NCI-H69 (cell line): ENCODE data around the gene FBLN2.
A peak's percentile ranks its signal among the peaks of the same experiment; 100 is the strongest.
"Not testable (repeated sequence)": the region's sequence is repeated elsewhere in the genome, so short reads cannot be mapped to it uniquely, and the experiment has no call there.

ENCODE experiments used
- DNase-seq: peaks from one replicate; lab custom pipeline; 2025; lab: John Stamatoyannopoulos, UW

The FBLN2 gene

DNA sequence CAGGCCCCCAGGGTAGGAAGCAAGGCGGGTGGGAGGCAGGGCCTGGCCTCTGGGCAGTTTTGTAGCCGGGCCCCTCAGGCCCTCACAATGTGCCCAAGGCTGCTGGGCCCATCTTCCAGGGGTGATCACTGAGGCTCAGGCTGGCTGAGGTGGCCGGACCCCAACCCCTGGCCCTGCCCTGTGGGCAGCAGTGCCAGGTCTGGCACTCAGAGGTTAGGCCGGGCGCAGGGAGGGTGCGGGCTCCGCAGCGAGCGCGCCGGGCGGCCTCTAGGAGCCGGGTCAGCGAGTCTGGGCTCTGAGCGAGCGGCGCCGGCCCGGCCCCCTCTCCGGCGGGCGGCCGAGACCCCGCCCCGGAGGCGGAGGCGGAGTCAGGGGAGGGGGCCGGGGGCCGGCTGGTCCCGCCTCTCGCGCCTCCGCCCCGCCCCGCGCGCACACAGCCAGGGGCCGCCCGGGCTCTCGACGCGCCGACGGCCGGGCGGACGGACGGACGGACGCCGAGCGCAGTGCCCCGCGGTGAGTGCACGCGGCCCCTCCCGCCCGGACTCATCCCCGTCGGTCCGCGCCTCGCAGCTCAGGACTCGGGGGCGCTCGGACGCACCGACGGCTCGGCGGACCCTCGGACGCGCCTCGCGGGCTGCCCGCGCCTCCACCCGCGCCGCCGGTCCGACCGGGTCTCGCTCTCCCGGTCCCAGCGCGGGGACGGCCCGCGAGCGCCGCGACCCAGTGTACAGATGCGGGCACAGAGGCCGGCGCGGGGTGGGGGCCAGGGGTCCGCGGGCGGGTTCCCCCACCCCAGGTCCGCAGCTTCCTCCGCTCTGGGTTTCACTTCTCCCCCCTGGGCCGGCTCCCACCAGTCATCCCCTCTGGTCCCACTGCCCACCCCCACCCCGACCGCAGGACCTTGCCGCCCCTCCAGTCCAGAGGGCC is at the start of gene FBLN2:
TSS of gene FBLN2 (plus strand) at position 430 of the 927 bp plus-strand sequence. CDS start 21,231 bp downstream, outside the sequence.
- peak; percentile 73 for DNase-seq

DNA sequence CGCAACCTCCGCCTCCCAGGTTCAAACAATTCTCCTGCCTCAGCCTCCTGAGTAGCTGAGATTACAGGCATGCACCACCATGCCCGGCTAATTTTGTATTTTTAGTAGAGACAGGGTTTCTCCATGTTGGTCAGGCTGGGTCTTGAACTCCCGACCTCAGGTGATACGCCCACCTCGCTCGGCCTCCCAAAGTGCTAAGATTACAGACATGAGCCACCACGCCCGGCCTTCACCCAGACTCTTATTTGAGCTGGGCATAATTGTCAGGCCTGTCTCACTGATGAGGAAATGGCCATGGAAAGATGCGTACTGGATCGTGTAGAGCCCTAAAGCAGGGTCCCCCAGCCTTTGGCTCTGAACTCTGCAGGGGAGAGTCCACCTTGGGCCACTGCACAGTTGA is 49.7 kb upstream of the FBLN2 start:
- not testable (repeated sequence) for DNase-seq

DNA sequence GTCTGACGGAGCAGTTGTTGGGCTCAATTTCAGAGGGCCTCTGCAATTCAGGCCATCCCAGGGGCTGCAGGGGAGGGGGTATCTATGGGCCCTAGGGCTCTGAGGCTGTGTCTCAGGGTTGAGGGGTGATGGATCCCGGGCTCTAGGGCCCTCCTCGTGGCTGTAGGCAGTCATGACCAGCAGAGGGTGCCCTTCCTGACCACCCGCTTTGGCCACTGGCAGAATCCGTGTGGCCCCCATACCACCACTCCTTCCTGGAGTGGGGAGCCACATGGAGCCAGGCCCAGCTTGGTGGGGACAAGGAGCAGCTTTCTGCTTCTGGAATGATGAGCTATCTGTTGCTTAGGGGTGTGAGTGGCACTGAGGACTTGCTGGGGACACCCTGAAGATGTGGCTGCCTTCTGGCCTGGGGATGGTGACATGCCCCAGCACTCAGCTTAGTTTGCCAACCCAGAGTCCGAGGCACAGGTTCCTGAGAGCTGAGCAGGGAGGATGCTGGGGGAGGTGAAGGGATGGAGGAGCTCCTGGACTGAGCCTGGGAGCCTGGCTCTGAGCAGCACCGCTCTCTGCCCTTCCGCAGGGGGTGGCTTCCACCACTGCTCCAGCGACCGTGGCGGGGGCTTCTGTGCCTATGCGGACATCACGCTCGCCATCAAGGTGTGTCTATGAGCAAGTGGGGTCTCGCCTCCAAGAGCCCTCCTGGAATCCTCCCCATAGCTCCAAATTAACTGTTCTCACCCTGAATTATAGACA is 48.6 kb upstream of the FBLN2 start:
- DNase-seq: peak; percentile 8

DNA sequence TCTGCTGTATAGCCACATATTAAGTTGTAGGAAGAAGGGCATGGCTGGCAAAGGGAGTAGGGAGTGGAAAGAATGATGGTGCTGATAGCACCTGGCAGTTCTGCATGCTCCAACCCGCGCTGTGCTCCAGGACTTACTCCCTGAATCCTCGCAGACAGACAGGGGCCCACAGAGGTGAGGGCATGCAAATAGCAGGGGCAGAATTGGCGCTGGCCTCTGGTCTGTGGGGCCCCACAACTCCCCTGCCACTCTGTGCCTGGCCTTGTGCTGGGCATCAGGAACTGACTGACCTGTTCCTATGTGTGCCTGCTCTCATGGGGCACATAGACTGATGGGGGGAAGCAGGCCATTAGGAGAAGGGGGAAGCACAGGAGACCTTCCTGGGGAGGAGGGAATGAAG is 47.9 kb upstream of the FBLN2 start:
- DNase-seq: no peak

DNA sequence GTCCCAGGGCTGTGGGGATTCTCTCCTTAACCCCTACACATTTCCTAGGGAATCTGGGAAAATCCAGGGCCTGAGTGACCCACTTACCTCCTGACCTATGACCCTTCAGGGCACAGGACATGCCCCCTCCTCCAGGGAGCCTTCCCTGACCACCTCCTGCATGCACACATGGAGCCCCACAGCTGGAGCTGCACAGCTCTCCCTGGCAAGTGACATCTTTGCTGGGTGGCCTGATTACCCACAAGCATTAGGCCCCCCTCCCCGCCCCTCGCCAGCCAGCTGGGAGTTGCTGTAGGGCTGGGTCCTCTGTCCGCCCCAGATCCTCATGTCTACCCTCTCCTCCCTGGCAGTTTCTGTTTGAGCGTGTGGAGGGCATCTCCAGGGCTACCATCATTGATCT is 47.4 kb upstream of the FBLN2 start:
- DNase-seq: no peak

DNA sequence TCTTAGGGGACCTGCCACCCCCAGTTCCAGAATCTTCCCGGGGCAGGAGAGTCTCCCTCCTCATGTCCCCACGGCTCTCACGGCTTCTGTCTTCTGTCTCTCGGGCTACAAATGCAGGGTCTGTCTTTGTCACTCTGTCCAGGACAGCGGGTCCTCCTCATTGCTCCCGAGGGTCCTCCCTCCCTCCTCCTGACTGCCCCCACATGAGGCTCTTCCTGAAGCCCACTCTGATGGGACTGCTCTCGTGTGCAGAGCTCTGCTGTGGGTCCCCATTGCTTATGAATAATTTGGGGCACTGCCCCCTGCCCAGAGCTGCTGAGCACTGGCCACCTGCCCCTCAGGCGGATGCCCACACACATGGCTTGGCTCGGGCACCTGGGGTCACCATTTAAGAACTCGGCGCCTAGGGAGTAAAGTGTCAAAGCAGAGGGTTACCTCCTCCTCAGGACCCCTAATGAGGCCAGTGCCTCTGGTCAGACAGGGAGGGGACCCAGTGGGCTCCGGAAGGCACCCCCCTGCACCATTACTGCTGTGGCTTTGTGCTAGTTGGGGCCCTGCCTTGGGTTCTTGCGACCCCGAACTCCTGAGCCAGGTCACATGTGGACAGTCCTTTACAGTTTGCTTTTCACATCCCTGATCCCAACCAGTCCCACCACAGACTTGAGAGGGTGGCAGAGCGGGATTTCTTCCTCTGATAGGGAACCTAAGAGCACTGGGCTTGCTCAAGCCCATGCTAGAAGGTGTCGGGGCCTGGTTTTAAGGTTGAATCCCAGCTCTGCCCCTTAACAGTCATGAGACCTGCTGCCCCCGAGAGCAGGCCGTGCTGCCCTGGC is 46.8 kb upstream of the FBLN2 start:
- DNase-seq: no peak

DNA sequence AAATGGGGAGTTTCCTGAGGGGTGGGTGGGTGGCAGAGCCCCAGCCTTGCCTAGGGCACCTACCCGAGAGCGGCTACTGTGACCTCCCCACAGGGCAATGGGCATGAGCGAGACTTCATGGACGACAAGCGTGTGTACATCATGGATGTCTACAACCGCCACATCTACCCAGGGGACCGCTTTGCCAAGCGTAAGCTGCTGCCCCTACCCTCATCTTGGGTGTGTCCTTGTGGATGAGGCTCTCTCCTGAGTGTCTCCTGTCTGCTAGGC is 46.2 kb upstream of the FBLN2 start:
- no peak for DNase-seq

- DNase-seq: peak; percentile 41
Observed at GRCh38 chr3:13504161-13504831, 44.6 kb upstream of the FBLN2 start.

GRCh38 chr3:13505147-13506130 is 43.5 kb upstream of the FBLN2 start:
- DNase-seq: no peak

- no peak for DNase-seq
Observed at GRCh38 chr3:13506239-13506638, 42.7 kb upstream of the FBLN2 start.

- no peak for DNase-seq
Observed at GRCh38 chr3:13506680-13507079, 42.2 kb upstream of the FBLN2 start.

DNA sequence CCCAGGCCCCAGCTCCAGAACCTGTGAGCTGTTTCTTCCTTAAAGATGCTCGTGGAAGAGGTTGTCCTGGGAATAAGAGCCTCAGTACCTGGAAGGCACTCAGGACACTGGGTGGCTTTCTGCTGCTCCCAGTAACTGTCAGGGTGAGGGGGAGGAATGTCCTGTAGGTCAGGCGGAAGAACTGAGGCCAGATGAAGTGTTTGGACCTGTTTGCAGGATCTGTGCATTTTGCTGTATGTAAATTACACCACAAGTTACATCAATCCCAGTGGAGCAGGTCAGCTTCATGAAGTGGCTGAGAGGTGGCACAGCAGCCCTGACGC is 41.7 kb upstream of the FBLN2 start:
- DNase-seq: no peak

GRCh38 chr3:13507570-13508339 is 41.2 kb upstream of the FBLN2 start:
- peak; percentile 71 for DNase-seq

GRCh38 chr3:13508496-13508895 is 40.4 kb upstream of the FBLN2 start:
- no peak for DNase-seq

DNA sequence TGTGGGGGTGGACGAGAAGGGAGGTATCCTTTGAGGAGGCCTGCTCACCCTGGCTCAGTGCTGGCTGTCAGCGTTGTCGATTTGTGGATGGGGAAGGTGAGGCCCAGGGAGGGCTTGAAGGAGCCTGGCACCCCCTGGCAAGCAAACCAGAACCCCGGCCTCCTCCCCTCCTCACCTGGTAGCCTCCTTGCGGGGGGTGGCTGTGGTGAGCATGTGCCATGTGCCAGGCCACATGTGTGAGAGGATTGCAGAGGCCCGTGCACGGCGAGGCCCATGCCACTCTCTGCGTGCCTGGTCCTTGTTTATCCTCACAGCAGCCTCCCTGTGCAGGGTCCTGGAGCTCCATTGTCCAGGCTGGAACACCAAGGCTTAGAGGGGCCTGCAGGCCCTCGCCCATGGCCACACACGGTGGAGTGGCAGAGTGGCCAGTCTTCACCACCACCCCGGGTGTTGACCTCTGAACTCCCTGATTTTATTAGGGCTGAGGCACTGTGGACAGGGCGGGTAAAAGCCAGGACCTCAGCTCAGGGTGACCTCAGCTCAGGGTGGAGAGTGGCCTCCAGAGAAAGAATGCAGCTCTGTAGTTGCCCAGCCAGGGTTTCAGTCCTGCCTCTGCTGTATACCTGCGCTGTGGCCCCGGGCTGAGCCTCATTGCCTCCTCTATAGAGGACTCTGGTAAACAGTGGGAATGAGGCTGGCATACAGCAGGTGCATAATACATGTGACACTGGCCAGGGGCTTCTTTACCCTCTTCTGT is 39.7 kb upstream of the FBLN2 start:
- DNase-seq: no peak

- DNase-seq: no peak
Observed at GRCh38 chr3:13509816-13510192, 39.1 kb upstream of the FBLN2 start.

GRCh38 chr3:13512451-13512850 is 36.5 kb upstream of the FBLN2 start:
- no peak for DNase-seq

- DNase-seq: no peak
Observed at GRCh38 chr3:13513051-13513912, 35.6 kb upstream of the FBLN2 start.
